GM19351 (cell line): ENCODE measurements around the gene RRP15.
A peak's percentile ranks its signal among the peaks of the same experiment; 100 is the strongest.
"Not testable (repeated sequence)": the region's sequence is repeated elsewhere in the genome, so short reads cannot be mapped to it uniquely, and the experiment has no call there.

ENCODE experiments used
- ATAC-seq: cut with Tn5 transposase; IDR thresholded peaks from one replicate; pipeline ENCODE4 v1.9.1; 2021; ENCODE audit warnings: mild to moderate bottlenecking, moderate library complexity; ENCODE audit not compliant: unreplicated experiment

Gene RRP15

DNA sequence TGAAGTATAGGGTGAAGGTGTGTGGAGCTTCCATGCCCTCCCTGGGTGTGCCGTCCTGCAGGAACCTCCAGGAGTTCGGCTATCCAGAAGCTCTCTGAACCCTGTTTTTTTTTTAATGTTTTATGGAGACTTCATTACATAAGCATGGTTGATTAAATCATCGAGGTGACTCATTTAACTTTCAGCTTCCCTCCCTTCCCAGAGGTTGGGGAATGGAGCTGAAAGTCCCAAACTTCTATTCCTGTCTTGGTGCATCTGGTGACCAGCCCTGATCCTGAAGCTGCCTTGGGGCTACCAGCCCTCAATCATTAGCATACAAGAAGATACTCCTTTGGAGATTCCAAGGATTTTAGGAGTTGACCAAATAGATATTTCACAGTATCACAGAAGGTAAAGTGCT, 9.5 kb downstream of the RRP15 start:
- no peak for ATAC-seq

GRCh38 chr1:218296162-218296561, 11.1 kb downstream of the RRP15 start:
- no peak for ATAC-seq

DNA sequence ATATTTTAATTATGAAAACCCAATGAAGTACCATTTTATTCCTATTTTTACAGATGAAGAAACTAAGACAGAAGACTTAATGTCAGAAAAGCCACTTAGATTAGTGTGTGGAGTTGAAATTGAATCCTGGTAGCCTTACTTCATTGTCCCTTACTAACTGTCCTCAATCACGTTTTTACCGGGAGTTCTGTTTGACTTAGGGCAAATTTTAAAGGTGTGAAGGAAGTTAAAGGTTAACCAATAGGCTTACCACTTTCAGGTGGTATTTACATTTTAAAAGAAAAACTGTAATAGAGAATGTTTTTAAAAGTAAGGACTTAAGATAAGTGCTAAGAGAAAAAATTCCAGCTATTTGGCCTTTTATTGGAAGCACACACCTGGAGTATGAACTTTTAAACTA, 12.4 kb downstream of the RRP15 start:
- ATAC-seq, result no peak

DNA sequence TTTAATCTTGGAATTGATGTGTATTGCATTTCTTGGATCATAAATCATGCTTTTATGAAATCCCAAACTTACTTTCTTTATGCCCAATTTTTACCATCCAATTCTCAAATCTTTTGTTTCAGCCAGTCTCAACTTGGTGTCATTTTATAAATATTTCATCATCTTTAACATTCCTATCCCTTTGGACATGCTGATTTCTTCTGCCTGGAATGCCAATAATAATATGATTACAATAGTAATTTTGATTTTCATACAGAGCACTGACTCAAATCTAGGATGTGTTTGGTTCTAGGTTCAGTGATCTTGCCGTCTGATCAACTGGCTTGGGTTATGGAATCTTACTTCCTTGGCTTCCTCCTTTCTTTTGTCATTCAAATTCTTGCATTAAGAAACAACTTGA, 12.8 kb downstream of the RRP15 start:
- ATAC-seq, result no peak

DNA sequence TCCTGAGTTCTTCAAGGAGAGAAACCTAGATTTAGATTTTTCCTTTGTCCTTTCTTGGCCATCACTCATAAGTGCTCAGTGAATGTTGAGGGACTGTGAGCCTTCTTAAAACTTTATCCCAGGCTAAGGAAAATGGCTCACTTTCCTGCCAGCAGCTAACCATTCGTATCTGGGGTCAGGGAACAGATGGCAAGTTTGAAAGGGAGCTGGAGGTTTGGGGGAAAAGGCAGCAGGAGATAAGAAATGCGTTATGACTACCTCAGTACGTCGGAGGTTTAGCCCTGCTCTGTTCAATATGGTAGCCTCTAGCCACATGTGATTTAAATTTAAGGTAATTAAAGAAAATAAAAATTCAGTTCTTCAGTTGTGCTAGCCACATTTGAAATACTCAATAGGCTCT, 13.3 kb downstream of the RRP15 start:
- no peak for ATAC-seq

GRCh38 chr1:218299416-218299815, 14.3 kb downstream of the RRP15 start:
- peak; percentile 70 for ATAC-seq

DNA sequence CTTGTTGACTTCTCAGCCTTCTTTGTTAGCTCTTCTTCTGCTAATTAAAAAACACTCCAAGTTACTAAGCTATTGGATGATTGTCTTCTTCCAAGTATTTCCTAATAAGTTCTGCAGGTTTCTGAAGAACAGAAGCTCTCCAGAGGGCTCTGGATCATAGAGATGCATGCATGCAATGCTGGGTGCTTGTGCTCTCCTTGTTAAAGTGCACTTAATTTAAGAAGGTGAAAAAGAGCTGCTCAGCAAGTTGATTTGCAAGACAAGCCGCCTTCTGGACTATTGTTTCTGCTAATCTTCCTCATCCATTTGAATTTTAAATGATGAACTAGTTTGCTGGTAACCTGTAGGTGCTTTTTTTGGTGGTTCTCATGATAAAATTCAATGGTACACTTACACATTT, 16.1 kb downstream of the RRP15 start:
- ATAC-seq, result no peak

DNA sequence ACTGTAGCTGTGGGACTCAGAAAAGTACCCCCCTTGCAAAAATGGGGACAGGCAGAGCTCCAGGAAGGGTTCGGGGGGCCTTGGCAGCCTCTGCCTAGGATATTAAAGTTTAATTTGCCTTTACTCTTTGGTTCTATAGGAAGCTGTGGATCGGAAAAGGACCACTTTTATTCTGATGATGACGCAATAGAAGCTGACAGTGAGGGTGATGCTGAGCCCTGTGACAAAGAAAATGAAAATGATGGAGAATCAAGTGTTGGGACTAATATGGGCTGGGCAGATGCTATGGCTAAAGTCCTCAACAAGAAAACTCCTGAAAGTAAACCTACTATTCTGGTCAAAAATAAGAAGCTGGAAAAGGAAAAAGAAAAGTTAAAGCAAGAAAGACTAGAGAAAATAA, 17.1 kb downstream of the RRP15 start:
- ATAC-seq, result no peak

GRCh38 chr1:218303176-218303879, 18.2 kb downstream of the RRP15 start:
- no peak for ATAC-seq

- ATAC-seq, result no peak
These were observed 19.4 kb downstream of the RRP15 start for GRCh38 chr1:218304281-218305039.

DNA sequence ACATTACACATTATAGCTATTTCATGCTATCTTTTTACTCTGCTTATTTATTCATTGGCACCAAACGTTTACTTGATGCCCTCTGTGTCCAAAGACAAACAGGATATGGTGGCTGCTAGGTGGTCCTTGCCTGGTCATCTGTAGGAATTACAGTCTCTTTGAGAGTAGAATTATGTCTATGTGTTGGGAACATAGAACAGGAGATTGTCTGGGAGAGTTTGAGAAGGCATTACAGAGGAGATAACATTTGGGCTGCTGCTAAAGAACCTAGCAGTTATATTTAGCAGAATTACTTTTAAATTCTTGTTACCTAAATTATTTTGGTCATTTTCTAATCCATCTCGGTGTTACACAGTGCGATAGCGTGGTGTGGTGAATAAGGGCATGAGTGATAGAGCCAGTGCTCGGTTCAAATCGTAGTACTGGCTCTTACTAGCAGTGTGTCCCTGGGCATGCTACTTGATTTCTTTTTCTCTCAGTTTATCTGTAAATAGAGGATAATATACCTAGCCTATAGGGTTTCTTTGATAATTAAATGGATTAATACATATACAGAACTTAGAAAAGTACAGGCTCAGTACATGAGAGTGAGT, 20.5 kb downstream of the RRP15 start:
- no peak for ATAC-seq

GRCh38 chr1:218312509-218312908, 27.4 kb downstream of the RRP15 start:
- ATAC-seq, result no peak

DNA sequence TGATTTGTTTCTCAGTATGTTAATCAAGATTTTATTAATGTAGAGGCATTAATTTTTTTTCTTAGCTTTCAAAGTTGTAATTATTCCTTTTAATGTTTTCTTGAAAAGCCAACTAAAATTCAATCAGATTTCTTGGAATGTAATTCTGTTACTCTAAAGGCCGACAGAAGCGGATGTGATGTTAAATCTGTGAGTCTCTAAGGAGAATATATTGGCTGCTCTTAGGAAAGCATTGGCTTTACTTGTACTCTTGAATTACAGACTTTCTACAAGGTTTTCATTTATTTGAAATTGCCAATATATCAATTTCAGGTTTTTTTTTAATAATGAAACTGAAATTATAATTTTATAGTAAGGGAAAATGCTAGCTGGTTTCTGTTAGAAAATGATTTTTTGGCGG, 29.2 kb downstream of the RRP15 start:
- ATAC-seq, result no peak

- ATAC-seq, result no peak
These were observed 30.5 kb downstream of the RRP15 start for GRCh38 chr1:218315638-218316037.

DNA sequence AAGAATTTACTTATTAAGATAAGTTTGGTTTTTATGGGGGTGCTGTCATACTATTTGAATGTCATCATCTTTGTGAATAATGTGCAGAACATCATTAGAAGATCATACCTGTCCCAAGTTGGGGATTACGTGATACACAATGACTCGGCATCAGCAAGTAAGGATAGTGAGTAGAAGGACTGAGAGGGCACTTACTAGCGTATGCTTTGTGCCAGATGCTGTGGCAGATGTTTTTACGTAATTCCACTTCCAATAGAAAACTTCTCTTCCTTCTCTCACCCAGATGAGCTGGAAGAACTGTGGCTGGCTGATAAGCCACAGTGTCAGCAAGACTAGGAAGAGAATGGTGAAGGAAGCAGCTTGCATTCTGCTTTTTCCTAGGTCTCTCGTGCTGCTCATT, 32.0 kb downstream of the RRP15 start:
- no peak for ATAC-seq

- ATAC-seq, result not testable (repeated sequence)
These were observed 35.1 kb downstream of the RRP15 start for GRCh38 chr1:218320182-218320581.

DNA sequence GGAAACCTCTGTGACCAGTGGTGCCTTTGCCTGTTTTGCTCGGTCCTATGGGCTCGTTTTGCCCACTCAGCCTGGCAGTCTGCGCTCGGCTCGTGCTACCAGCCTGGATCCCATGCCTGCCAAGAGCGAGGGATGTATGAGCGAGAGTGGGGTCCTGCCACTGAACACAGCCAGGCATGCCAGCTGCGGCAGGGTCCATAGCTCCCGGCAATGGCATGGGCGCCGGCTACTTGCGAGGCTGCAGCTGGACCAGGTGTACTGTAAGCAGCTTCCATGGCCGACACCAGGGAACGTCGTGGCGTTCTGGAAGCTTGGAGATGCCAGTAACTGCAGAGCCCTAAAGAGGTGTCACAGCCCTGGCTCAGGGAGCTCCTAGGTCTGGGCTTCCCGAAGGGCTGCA, 37.7 kb downstream of the RRP15 start:
- no peak for ATAC-seq

- ATAC-seq, result no peak
These were observed 38.6 kb downstream of the RRP15 start for GRCh38 chr1:218323568-218324225.

- no peak for ATAC-seq
These were observed 39.1 kb downstream of the RRP15 start for GRCh38 chr1:218324226-218324580.

- ATAC-seq, result no peak
These were observed 43.7 kb downstream of the RRP15 start for GRCh38 chr1:218328769-218329168.

DNA sequence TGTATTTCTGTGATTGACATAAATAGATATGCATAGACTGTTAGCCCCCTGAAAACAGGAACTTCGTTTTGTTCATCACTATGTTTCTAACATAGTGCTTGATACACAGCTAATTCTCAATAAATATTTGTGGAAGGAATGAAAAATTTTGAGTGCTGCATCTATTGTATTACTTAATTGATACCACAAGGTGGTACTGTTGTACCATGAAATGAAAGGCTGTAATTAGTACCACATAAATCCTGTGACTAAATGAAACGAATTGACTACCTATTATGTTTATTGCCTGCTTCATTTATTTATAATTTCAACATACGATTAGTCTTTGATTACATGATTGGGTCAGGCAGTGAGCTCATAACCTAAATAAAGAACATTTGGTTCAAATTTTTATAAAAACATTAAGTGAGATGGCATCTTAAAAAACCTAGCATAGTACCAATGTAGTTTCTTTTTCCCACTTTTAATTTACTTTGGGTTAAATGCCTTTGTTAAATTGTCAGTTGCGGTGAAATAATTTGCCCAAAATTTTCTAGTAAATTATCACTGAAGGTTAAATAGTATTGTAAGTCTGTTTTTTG, 45.0 kb downstream of the RRP15 start:
- peak; percentile 79 for ATAC-seq
